ENCODE data around the gene MED26. TPM values are rescaled to one million over a fixed set of nuclear protein-coding genes. Genes with fewer than 3 reads are reported as not detected.

MED26 gene
- total and polyA plus RNA-seq, 9 of the 15 experiments (the other 6 are each of a cell fraction or from before 2014, with no cell fraction given) = 0.71 to 15.1 (median 6.2) TPM

GRCh38 chr19:16631465-16631864 is 3.5 kb upstream of the MED26 start:
- ChIA-PET CTCF (ENCODE audit: low intra/inter-chr PET ratio) (no interaction called here), POLR2A (interaction anchor here (0.9 kb wide), 1 partner anchor 84 kb away, joined by 4 read pairs; no protein-coding TSS in a partner anchor)
- WGBS (ENCODE audit: insufficient coverage, low coverage, missing lambda C conversion rate) = 91% methylated on average over 6 of the region's 6 CpGs
- peaks cover 56% of the 10 kb centered on the region; the same call in 2 of the 3 replicates for H3K36me3 ChIP-seq (ENCODE audit: control insufficient read depth, insufficient read depth, low read length)
- no peak overlapping the region for H3K9ac ChIP-seq (ENCODE audit: insufficient read depth in 1 of 2, low read depth in 2 of 2, low read length in 2 of 2)
- no peak overlapping the region for H3K27ac ChIP-seq (ENCODE audit: extremely low read depth, low read depth, low read length)
- no peak overlapping the region for H3K4me2 ChIP-seq (ENCODE audit: insufficient read depth, low read length)
- peaks cover 11 to 24% of the 10 kb centered on the region in 2 experiments; a peak in 4 of 5 replicates for H3K4me1 ChIP-seq (replicated peaks in 1 of 2; ENCODE audit: control insufficient read depth in 2 of 2, insufficient read depth in 2 of 2, low read length in 2 of 2)
- peaks cover 8% of the 10 kb centered on the region for H4K20me1 ChIP-seq (replicated peaks; ENCODE audit: control insufficient read depth, insufficient read depth, low read length)
- peaks cover 27% of the 10 kb centered on the region for H3K79me2 ChIP-seq (ENCODE audit: control insufficient read depth, insufficient read depth, low read length)
- BruUV-seq (replicated peaks) = no TSS peak
- intact Hi-C loops (cut with micrococcal nuclease) (no loop called here), in situ Hi-C loops (cut with MboI) (no loop called here)
- no peaks in the 10 kb centered on the region for H3K27me3 ChIP-seq (ENCODE audit: control insufficient read depth in 2 of 2, insufficient read depth in 2 of 2, low read length in 2 of 2)
- H3K4me3 ChIP-seq = no peak overlapping the region
- no peaks in the 10 kb centered on the region for H3K9me3 ChIP-seq (replicated peaks; ENCODE audit: control insufficient read depth, insufficient read depth, low read depth, low read length)
- H2AFZ ChIP-seq (ENCODE audit: low read depth, low read length) = no peak overlapping the region
- no peaks in the 10 kb centered on the region for H3K9me1 ChIP-seq (ENCODE audit: control insufficient read depth, insufficient read depth, low read length)
- TF ChIP-seq MTA2 (IDR thresholded peaks at IDR 0.05; ENCODE audit: low read depth) (no peak), CBX3 (IDR thresholded peaks at IDR 0.05; ENCODE audit: borderline replicate concordance in 1 of 2, low read length in 2 of 2) (0 out of 3 replicates have a peak, but pooled peaks of 1 of the 2 experiments have one; percentile 26)
- DNase-seq (ENCODE audit: extremely low read depth in 1 of 4, low spot score in 3 of 4) = no peak
- no peak for FAIRE-seq
- ATAC-seq = no peak

DNA sequence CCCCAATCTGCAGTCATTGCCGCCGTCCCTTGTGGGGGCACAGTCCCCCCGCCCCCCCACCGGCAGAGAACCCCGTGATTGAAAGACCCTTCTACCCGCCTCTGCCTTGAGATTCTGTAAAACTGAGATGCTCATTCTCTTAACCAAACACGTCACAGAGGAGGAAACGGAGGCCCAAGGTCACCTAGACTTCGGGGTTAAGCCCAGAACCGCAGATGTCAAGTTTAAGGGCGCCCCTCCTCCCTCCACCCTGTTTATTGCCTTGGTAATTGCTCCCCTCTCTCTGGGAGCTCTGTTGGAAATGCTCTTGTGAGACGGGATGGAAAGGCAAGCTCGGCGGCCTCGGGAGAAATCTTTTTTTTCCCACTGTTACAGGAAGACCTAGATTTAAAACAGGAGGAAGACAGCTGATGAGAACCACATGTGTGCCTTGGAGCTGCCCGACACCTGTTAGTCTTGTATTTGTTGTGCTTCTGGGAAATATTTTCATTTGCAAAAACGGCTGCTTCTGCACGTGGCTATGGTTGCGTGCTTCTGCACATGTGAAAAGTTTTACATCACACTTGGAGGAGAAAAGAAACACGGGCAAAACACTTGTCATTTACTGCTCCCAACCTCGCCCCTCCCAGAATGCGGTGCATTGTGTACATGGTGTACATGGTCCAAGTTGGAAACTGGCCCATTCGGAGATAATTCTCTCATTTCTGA is 1.1 kb upstream of the MED26 start:
- peak overlapping the region; percentile 99 for H3K4me3 ChIP-seq
- H3K79me2 ChIP-seq (ENCODE audit: control insufficient read depth, insufficient read depth, low read length) = peaks cover 50% of the 10 kb centered on the region
- in situ Hi-C loops (cut with MboI) (no loop called here), intact Hi-C loops (cut with micrococcal nuclease) (loop anchor here (2.0 to 10.0 kb wide), 2 partner anchors 40 to 84 kb away; partner anchors contain the start of gene CHERP)
- ATAC-seq = peak; percentile 5; the same call in 1 of the 3 replicates
- 2% methylated on average over 23 of the region's 23 CpGs for WGBS (ENCODE audit: insufficient coverage, low coverage, missing lambda C conversion rate)
- POLR2A ChIA-PET = interaction anchor here (0.6 to 1.9 kb wide), 9 partner anchors 9 to 447 kb away, joined by 3 to 13 read pairs (median 3); partner anchors contain the start of genes CHERP and MYO9B
- peak overlapping the region; percentile 93 for H3K27ac ChIP-seq (ENCODE audit: extremely low read depth, low read depth, low read length)
- no peaks in the 10 kb centered on the region for H3K9me1 ChIP-seq (ENCODE audit: control insufficient read depth, insufficient read depth, low read length)
- CTCF ChIA-PET (ENCODE audit: low intra/inter-chr PET ratio) = no interaction called here
- peaks cover 13 to 28% of the 10 kb centered on the region in 2 experiments; a peak in 4 of 5 replicates for H3K4me1 ChIP-seq (replicated peaks in 1 of 2; ENCODE audit: control insufficient read depth in 2 of 2, insufficient read depth in 2 of 2, low read length in 2 of 2)
- no peaks in the 10 kb centered on the region for H3K9me3 ChIP-seq (replicated peaks; ENCODE audit: control insufficient read depth, insufficient read depth, low read depth, low read length)
- H3K9ac ChIP-seq (ENCODE audit: insufficient read depth in 1 of 2, low read depth in 2 of 2, low read length in 2 of 2) = peak overlapping the region; percentile 81 to 97
- H2AFZ ChIP-seq (ENCODE audit: low read depth, low read length) = peak overlapping the region; percentile 91
- H3K27me3 ChIP-seq (ENCODE audit: control insufficient read depth in 2 of 2, insufficient read depth in 2 of 2, low read length in 2 of 2) = no peaks in the 10 kb centered on the region
- FAIRE-seq = peak; percentile 77
- H4K20me1 ChIP-seq (replicated peaks; ENCODE audit: control insufficient read depth, insufficient read depth, low read length) = peaks cover 30% of the 10 kb centered on the region
- DNase-seq (ENCODE audit: extremely low read depth in 1 of 4, low spot score in 3 of 4) = peak in 1 of 4 experiments; percentile 58
- no TSS peak for BruUV-seq (replicated peaks)
- peaks cover 60% of the 10 kb centered on the region for H3K36me3 ChIP-seq (ENCODE audit: control insufficient read depth, insufficient read depth, low read length)
- peak overlapping the region; percentile 78 for H3K4me2 ChIP-seq (ENCODE audit: insufficient read depth, low read length)
- no peak for TF ChIP-seq SAFB (IDR thresholded peaks at IDR 0.05; ENCODE audit: borderline replicate concordance, low read depth, low read length)
- TF ChIP-seq ZBTB17 (CRISPR knock-in tag; IDR thresholded peaks at IDR 0.05) = no peak
- peak; percentile 77 to 82 for TF ChIP-seq MNT (conservative IDR thresholded peaks at IDR 0.05)
- no peak for TF ChIP-seq E2F5 (CRISPR knock-in tag; IDR thresholded peaks at IDR 0.05)
- no peak for TF ChIP-seq ZMIZ1 (IDR thresholded peaks at IDR 0.05; ENCODE audit: low read depth in 2 of 2, low read length in 2 of 2)

All from K562 (cell line).